ENCODE measurements around the gene DLGAP1. TPM values are rescaled to one million over a fixed set of nuclear protein-coding genes. Genes with fewer than 3 reads are reported as not detected.

Gene DLGAP1
- total and polyA plus RNA-seq, 10 of the 15 experiments (the other 5 are each of a cell fraction or from before 2014, with no cell fraction given): 0.23 to 27.6 (median 1.9) TPM

- no peak for TF ChIP-seq POU2F2 (IDR thresholded peaks at IDR 0.05; ENCODE audit: borderline replicate concordance, low read depth, low read length)
- TF ChIP-seq NFIC (IDR thresholded peaks at IDR 0.05; ENCODE audit: low read depth, low read length): no peak
- TF ChIP-seq, protein P1, sequence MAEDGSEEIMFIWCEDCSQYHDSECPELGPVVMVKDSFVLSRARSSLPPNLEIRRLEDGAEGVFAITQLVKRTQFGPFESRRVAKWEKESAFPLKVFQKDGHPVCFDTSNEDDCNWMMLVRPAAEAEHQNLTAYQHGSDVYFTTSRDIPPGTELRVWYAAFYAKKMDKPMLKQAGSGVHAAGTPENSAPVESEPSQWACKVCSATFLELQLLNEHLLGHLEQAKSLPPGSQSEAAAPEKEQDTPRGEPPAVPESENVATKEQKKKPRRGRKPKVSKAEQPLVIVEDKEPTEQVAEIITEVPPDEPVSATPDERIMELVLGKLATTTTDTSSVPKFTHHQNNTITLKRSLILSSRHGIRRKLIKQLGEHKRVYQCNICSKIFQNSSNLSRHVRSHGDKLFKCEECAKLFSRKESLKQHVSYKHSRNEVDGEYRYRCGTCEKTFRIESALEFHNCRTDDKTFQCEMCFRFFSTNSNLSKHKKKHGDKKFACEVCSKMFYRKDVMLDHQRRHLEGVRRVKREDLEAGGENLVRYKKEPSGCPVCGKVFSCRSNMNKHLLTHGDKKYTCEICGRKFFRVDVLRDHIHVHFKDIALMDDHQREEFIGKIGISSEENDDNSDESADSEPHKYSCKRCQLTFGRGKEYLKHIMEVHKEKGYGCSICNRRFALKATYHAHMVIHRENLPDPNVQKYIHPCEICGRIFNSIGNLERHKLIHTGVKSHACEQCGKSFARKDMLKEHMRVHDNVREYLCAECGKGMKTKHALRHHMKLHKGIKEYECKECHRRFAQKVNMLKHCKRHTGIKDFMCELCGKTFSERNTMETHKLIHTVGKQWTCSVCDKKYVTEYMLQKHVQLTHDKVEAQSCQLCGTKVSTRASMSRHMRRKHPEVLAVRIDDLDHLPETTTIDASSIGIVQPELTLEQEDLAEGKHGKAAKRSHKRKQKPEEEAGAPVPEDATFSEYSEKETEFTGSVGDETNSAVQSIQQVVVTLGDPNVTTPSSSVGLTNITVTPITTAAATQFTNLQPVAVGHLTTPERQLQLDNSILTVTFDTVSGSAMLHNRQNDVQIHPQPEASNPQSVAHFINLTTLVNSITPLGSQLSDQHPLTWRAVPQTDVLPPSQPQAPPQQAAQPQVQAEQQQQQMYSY (CRISPR knock-in tag; IDR thresholded peaks at IDR 0.05): no peak
- no peak for TF ChIP-seq IRF4 (IDR thresholded peaks at IDR 0.05; ENCODE audit: low read depth, low read length)
- no peak for TF ChIP-seq HDAC6 (IDR thresholded peaks at IDR 0.05; ENCODE audit: unreplicated experiment)
- TF ChIP-seq HCFC1 (IDR thresholded peaks at IDR 0.05; ENCODE audit: low read length): no peak
- TF ChIP-seq, protein P2, sequence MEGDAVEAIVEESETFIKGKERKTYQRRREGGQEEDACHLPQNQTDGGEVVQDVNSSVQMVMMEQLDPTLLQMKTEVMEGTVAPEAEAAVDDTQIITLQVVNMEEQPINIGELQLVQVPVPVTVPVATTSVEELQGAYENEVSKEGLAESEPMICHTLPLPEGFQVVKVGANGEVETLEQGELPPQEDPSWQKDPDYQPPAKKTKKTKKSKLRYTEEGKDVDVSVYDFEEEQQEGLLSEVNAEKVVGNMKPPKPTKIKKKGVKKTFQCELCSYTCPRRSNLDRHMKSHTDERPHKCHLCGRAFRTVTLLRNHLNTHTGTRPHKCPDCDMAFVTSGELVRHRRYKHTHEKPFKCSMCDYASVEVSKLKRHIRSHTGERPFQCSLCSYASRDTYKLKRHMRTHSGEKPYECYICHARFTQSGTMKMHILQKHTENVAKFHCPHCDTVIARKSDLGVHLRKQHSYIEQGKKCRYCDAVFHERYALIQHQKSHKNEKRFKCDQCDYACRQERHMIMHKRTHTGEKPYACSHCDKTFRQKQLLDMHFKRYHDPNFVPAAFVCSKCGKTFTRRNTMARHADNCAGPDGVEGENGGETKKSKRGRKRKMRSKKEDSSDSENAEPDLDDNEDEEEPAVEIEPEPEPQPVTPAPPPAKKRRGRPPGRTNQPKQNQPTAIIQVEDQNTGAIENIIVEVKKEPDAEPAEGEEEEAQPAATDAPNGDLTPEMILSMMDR (IDR thresholded peaks at IDR 0.05 in 2 of 3, conservative IDR thresholded peaks at IDR 0.05 in 1 of 3; ENCODE audit: control insufficient read depth in 2 of 3, extremely low read depth in 1 of 3, insufficient read depth in 1 of 3, low read depth in 3 of 3, low read length in 3 of 3): peak; percentile 54 to 72 (median 69)
Measured at GRCh38 chr18:4068552-4069158, 386.5 kb downstream of the DLGAP1 start (continued).
